ENCODE measurements around the gene HMOX1. TPM values are rescaled to one million over a fixed set of nuclear protein-coding genes. Genes with fewer than 3 reads are reported as not detected.

HMOX1 gene
- total and polyA plus RNA-seq, 2 donors (not counting 3 experiments of a cell fraction or from before 2014, with no cell fraction given): 41.1 to 69.1 TPM

- CTCF ChIA-PET: interaction anchor here (1.5 kb wide), 1 partner anchor 25 kb away, joined by 3 read pairs; no protein-coding TSS in a partner anchor
- no peak overlapping the region for H2AFZ ChIP-seq (ENCODE audit: low read depth, low read length)
- FAIRE-seq (no peak), DNase-seq (ENCODE audit: low read depth, low spot score) (no peak)
- no peak for TF ChIP-seq POLR2AphosphoS5 (IDR thresholded peaks at IDR 0.05; ENCODE audit: insufficient read depth, low read depth, low read length)
- no peak for TF ChIP-seq GATA2 (IDR thresholded peaks at IDR 0.05; ENCODE audit: insufficient read depth, insufficient read length, low read depth, low read length)
- TF ChIP-seq EZH2 (IDR thresholded peaks at IDR 0.05; ENCODE audit: borderline replicate concordance, low read depth, low read length, severe bottlenecking): no peak
- peak in 1 of 2 donors; percentile 10 for TF ChIP-seq CTCF (IDR thresholded peaks at IDR 0.05; ENCODE audit: extremely low read depth in 1 of 2, insufficient read depth in 1 of 2, low read depth in 1 of 2, low read length in 2 of 2)
- no peak for TF ChIP-seq POLR2A (IDR thresholded peaks at IDR 0.05; ENCODE audit: low read depth, low read length)
- TF ChIP-seq JUN (IDR thresholded peaks at IDR 0.05; ENCODE audit: borderline replicate concordance, insufficient read depth, insufficient read length, low read depth): no peak
- dilution Hi-C loops (cut with MboI; ENCODE audit: extremely low pct_ligation_motif_present, low sequenced_read_pairs) (no loop called here), intact Hi-C loops (cut with micrococcal nuclease) (no loop called here)
- no peaks in the 10 kb centered on the region for H3K27me3 ChIP-seq (ENCODE audit: control insufficient read depth in 2 of 2, insufficient read depth in 2 of 2, low read length in 2 of 2)
- no TSS peak for BruUV-seq (replicated peaks)
- no peak overlapping the region for H3K4me2 ChIP-seq (ENCODE audit: insufficient read depth, low read length)
- no peak overlapping the region for H3K9ac ChIP-seq (replicated peaks; ENCODE audit: extremely low read depth, insufficient read depth, low read length)
- POLR2A ChIA-PET: no interaction called here
- H4K20me1 ChIP-seq (replicated peaks; ENCODE audit: control insufficient read depth, extremely low read depth, insufficient read depth, low read length): no peaks in the 10 kb centered on the region
- H3K9me1 ChIP-seq (replicated peaks; ENCODE audit: control insufficient read depth, extremely low read depth, insufficient read depth, low read length): no peaks in the 10 kb centered on the region
- no peaks in the 10 kb centered on the region for H3K9me3 ChIP-seq (replicated peaks; ENCODE audit: control insufficient read depth, insufficient read depth, low read length)
- H3K27ac ChIP-seq (ENCODE audit: insufficient read depth, low read depth, low read length): no peak overlapping the region
- no peaks in the 10 kb centered on the region for H3K79me2 ChIP-seq (ENCODE audit: control insufficient read depth, insufficient read depth, low read length)
- H3K4me3 ChIP-seq (replicated peaks in 1 of 3; ENCODE audit: insufficient read depth in 1 of 3, low read depth in 1 of 3, low read length in 3 of 3): no peak overlapping the region
- H3K36me3 ChIP-seq (ENCODE audit: control insufficient read depth in 2 of 2, extremely low read depth in 1 of 2, insufficient read depth in 2 of 2, low read length in 2 of 2): peaks cover 2 to 47% of the 10 kb centered on the region in 2 experiments
- H3K4me1 ChIP-seq (ENCODE audit: control insufficient read depth, extremely low read depth, insufficient read depth, low read length): no peaks in the 10 kb centered on the region
Measured at GRCh38 chr22:35337932-35338331, 43.0 kb upstream of the HMOX1 start.

Data from endothelial cell of umbilical vein (primary cell).